CD4-positive, alpha-beta T cell (primary cell): ENCODE measurements around the gene TBC1D23. TPM values are rescaled to one million over a fixed set of nuclear protein-coding genes. Genes with fewer than 3 reads are reported as not detected.

Source experiments
- ATAC-seq: fragments of 200-7000 bp; cut with Tn5 transposase; one replicate; pipeline ENCODE4 v1.10.0; 2022; ENCODE audit warnings: mild to moderate bottlenecking; ENCODE audit not compliant: poor library complexity
- CTCF ChIA-PET: fragments of 350-600 bp; sonication (Branson Sonifier 250); formaldehyde crosslinking; loops from one replicate; lab custom pipeline; 2021; ENCODE audit warnings: antibody characterized with exemption, inconsistent platforms; lab: Charles Lee
- POLR2A ChIA-PET: fragments of 350-600 bp; sonication (Branson Sonifier 250); formaldehyde crosslinking; loops from one replicate; lab custom pipeline; 2021; ENCODE audit warnings: antibody characterized with exemption, inconsistent platforms; lab: Charles Lee
- DNase-seq, 14 experiments: peaks; one replicate each; pipeline ENCODE4 v3.0.0-alpha.2; 2013 to 2020; ENCODE audit warnings: mixed read lengths in 2 of 14
- H3K27ac ChIP-seq, 2 donors: one replicate each; pipeline versions ENCODE4 v1.5.1 to v1.7.0; 2013; ENCODE audit warnings: low read length in 2 of 2, low read depth in 1 of 2, mild to moderate bottlenecking in 1 of 2
- H3K27me3 ChIP-seq, 2 experiments: 1 replicate in 1 of 2; 2 replicates in 1 of 2; pipeline versions ENCODE4 v1.6.1 to v1.7.0; 2013; ENCODE audit warnings: low read length in 2 of 2, control low read depth in 1 of 2, mild to moderate bottlenecking in 1 of 2, moderate library complexity in 1 of 2; ENCODE audit not compliant: insufficient read depth in 2 of 2, control insufficient read depth in 1 of 2
- H3K36me3 ChIP-seq: one replicate; pipeline ENCODE4 v1.6.1; 2013; ENCODE audit warnings: low read length, control low read depth; ENCODE audit not compliant: insufficient read depth
- H3K4me1 ChIP-seq: one replicate; pipeline ENCODE4 v1.6.1; 2013; ENCODE audit warnings: low read length, control low read depth; ENCODE audit not compliant: insufficient read depth
- H3K4me3 ChIP-seq: one replicate; pipeline ENCODE4 v1.5.1; 2013; ENCODE audit warnings: mild to moderate bottlenecking, low read length, moderate library complexity
- H3K9me3 ChIP-seq, 2 experiments: 1 replicate in 1 of 2; 2 replicates in 1 of 2; pipeline versions ENCODE4 v1.6.1 to v1.7.0; 2013; ENCODE audit warnings: low read length in 2 of 2, mild to moderate bottlenecking in 2 of 2, control low read depth in 1 of 2, moderate library complexity in 1 of 2; ENCODE audit not compliant: control insufficient read depth in 1 of 2, insufficient read depth in 1 of 2
- H3K27ac Mint-ChIP-seq: one replicate; pipeline ENCODE4 v1.8.0; 2020; ENCODE audit warnings: mixed read lengths
- H3K27me3 Mint-ChIP-seq: one replicate; pipeline ENCODE4 v1.8.0; 2021; ENCODE audit warnings: mixed read lengths
- H3K36me3 Mint-ChIP-seq: one replicate; pipeline ENCODE4 v1.8.0; 2021; ENCODE audit warnings: low read depth, mixed read lengths
- H3K4me1 Mint-ChIP-seq: one replicate; pipeline ENCODE4 v1.8.0; 2021; ENCODE audit warnings: low read depth, mixed read lengths
- H3K4me3 Mint-ChIP-seq: one replicate; pipeline ENCODE4 v1.8.0; 2020; ENCODE audit warnings: mild to moderate bottlenecking, mixed read lengths
- H3K9me3 Mint-ChIP-seq: one replicate; pipeline ENCODE4 v1.8.0; 2020; ENCODE audit warnings: mixed read lengths
- CTCF ChIP-seq: fragments of 200-600 bp; IDR thresholded peaks from one replicate; pipeline ENCODE4 v1.8.0; 2022; ENCODE audit warnings: antibody characterized with exemption, mild to moderate bottlenecking
- intact Hi-C, 2 experiments: fragments of 100-400 bp; cut with DNase I in 1 of 2; cut with micrococcal nuclease in 1 of 2; formaldehyde crosslinking; loops; one replicate each; pipeline versions ENCODE4 v1.15.1 to v1.9.0; 2023 to 2025; cut with DNase I, micrococcal nuclease
- total RNA-seq, 174 experiments: library from RNA in 2 of 174; stranded (reverse) in 2 of 174; gene quantifications; one replicate each; pipeline ENCODE4 v1.2.3 and lab custom pipeline; 2021 to 2026

Gene TBC1D23
- total RNA-seq, 2 experiments from 2014 or later, result 31.8 to 34.8 TPM

- no peaks in the 10 kb centered on the region for H3K36me3 ChIP-seq
- H3K27me3 Mint-ChIP-seq, result peaks cover 4% of the 10 kb centered on the region
- H3K4me3 Mint-ChIP-seq, result no peak overlapping the region
- ChIA-PET POLR2A (no interaction called here), CTCF (no interaction called here)
- H3K9me3 ChIP-seq, result no peaks in the 10 kb centered on the region
- H3K27ac ChIP-seq, result no peak overlapping the region
- no peak for TF ChIP-seq CTCF
- H3K4me1 Mint-ChIP-seq, result no peaks in the 10 kb centered on the region
- H3K36me3 Mint-ChIP-seq, result no peaks in the 10 kb centered on the region
- H3K27ac Mint-ChIP-seq, result no peak overlapping the region
- no peaks in the 10 kb centered on the region for H3K27me3 ChIP-seq
- intact Hi-C loops, result no loop called here
- ATAC-seq, result no peak
- H3K4me1 ChIP-seq, result no peaks in the 10 kb centered on the region
- H3K4me3 ChIP-seq, result no peak overlapping the region
- no peak for DNase-seq
- H3K9me3 Mint-ChIP-seq, result no peaks in the 10 kb centered on the region
These were observed 34.9 kb upstream of the TBC1D23 start for GRCh38 chr3:100225883-100226282.

- no peak overlapping the region for H3K27ac ChIP-seq
- ChIA-PET POLR2A (no interaction called here), CTCF (no interaction called here)
- H3K36me3 Mint-ChIP-seq, result no peaks in the 10 kb centered on the region
- intact Hi-C loops, result no loop called here
- H3K4me1 ChIP-seq, result no peaks in the 10 kb centered on the region
- H3K4me3 ChIP-seq, result no peak overlapping the region
- no peaks in the 10 kb centered on the region for H3K36me3 ChIP-seq
- no peaks in the 10 kb centered on the region for H3K27me3 ChIP-seq
- no peak for DNase-seq
- H3K4me1 Mint-ChIP-seq, result no peaks in the 10 kb centered on the region
- peaks cover 4% of the 10 kb centered on the region for H3K27me3 Mint-ChIP-seq
- H3K9me3 ChIP-seq, result no peaks in the 10 kb centered on the region
- H3K9me3 Mint-ChIP-seq, result no peaks in the 10 kb centered on the region
- no peak for ATAC-seq
- TF ChIP-seq CTCF, result no peak
- H3K27ac Mint-ChIP-seq, result no peak overlapping the region
- H3K4me3 Mint-ChIP-seq, result no peak overlapping the region
These were observed 33.9 kb upstream of the TBC1D23 start for GRCh38 chr3:100226712-100227429.

- ATAC-seq, result no peak
- H3K27me3 Mint-ChIP-seq, result peaks cover 4% of the 10 kb centered on the region
- no peak for TF ChIP-seq CTCF
- H3K27ac ChIP-seq, result no peak overlapping the region
- H3K27me3 ChIP-seq, result no peaks in the 10 kb centered on the region
- H3K4me1 ChIP-seq, result no peaks in the 10 kb centered on the region
- no peak for DNase-seq
- CTCF ChIA-PET, result no interaction called here
- no peak overlapping the region for H3K27ac Mint-ChIP-seq
- H3K9me3 Mint-ChIP-seq, result no peaks in the 10 kb centered on the region
- H3K4me3 Mint-ChIP-seq, result no peak overlapping the region
- H3K4me3 ChIP-seq, result no peak overlapping the region
- no peaks in the 10 kb centered on the region for H3K4me1 Mint-ChIP-seq
- intact Hi-C loops, result no loop called here
- no peaks in the 10 kb centered on the region for H3K36me3 ChIP-seq
- H3K9me3 ChIP-seq, result no peaks in the 10 kb centered on the region
- POLR2A ChIA-PET, result no interaction called here
- H3K36me3 Mint-ChIP-seq, result no peaks in the 10 kb centered on the region
These were observed 33.3 kb upstream of the TBC1D23 start for GRCh38 chr3:100227511-100227921.
